Natural killer cell treated with Interleukin-12 subunit alpha and Interleukin-12 subunit beta and Interleukin-15 and Interleukin-18, amount 100 ng/mL, for 72 hours (primary cell): ENCODE measurements around the gene GNA14. TPM values are rescaled to one million over a fixed set of nuclear protein-coding genes. Genes with fewer than 3 reads are reported as not detected.
"Not testable (repeated sequence)": the region's sequence is repeated elsewhere in the genome, so short reads cannot be mapped to it uniquely, and the experiment has no call there.

ENCODE experiments used
- ATAC-seq, 2 donors: fragments of 150-1000 bp; cut with Tn5 transposase in 1 of 2; sonication (Bioruptor Pico), chemical (Tn5 transposase) in 1 of 2; 2 replicates each; pipeline ENCODE4 v1.10.0; 2021
- DNase-seq: peaks from one replicate; pipeline ENCODE4 v3.0.0; 2022; ENCODE audit warnings: low spot score
- H3K27ac Mint-ChIP-seq, 2 donors: 1 replicate in 1 of 2; 2 replicates in 1 of 2; pipeline ENCODE4 v1.8.0; 2022; ENCODE audit warnings: mixed read lengths in 2 of 2, mild to moderate bottlenecking in 1 of 2, moderate library complexity in 1 of 2
- H3K27me3 Mint-ChIP-seq, 2 donors: 1 replicate in 1 of 2; 2 replicates in 1 of 2; pipeline ENCODE4 v1.8.0; 2022; ENCODE audit warnings: mixed read lengths in 2 of 2
- H3K36me3 Mint-ChIP-seq: one replicate; pipeline ENCODE4 v1.8.0; 2022; ENCODE audit warnings: mixed read lengths
- H3K4me1 Mint-ChIP-seq, 2 donors: 1 replicate in 1 of 2; 2 replicates in 1 of 2; pipeline ENCODE4 v1.8.0; 2022; ENCODE audit warnings: low read depth in 2 of 2, mixed read lengths in 2 of 2, mild to moderate bottlenecking in 1 of 2
- H3K4me3 Mint-ChIP-seq: one replicate; pipeline ENCODE4 v1.8.0; 2022; ENCODE audit warnings: mixed read lengths
- H3K9me3 Mint-ChIP-seq: 2 replicates; pipeline ENCODE4 v1.8.0; 2022; ENCODE audit warnings: mixed read lengths
- total RNA-seq, 2 donors: library from RNA; stranded (reverse); gene quantifications; one replicate each; pipeline ENCODE4 v1.2.3, GENCODE V29; 2022

GNA14 gene
- total RNA-seq, 2 donors from 2014 or later: 0.45 TPM; not detected in 1

- H3K9me3 Mint-ChIP-seq: no peaks in the 10 kb centered on the region
- no peaks in the 10 kb centered on the region for H3K4me1 Mint-ChIP-seq
- H3K4me3 Mint-ChIP-seq: no peak overlapping the region
- peaks cover 2 to 25% of the 10 kb centered on the region in 2 donors for H3K27me3 Mint-ChIP-seq
- no peak overlapping the region for H3K27ac Mint-ChIP-seq
- DNase-seq: no peak
- H3K36me3 Mint-ChIP-seq: no peaks in the 10 kb centered on the region
- ATAC-seq: no peak
These were observed 150.6 kb downstream of the GNA14 start for GRCh38 chr9:77497322-77498198.

GRCh38 chr9:77495834-77496671 is 152.1 kb downstream of the GNA14 start:
- Mint-ChIP-seq H3K36me3 (no peaks in the 10 kb centered on the region), H3K27ac (no peak overlapping the region), H3K27me3 (peaks cover 2 to 25% of the 10 kb centered on the region in 2 donors), H3K9me3 (no peaks in the 10 kb centered on the region), H3K4me3 (no peak overlapping the region), H3K4me1 (no peaks in the 10 kb centered on the region)
- ATAC-seq (no peak), DNase-seq (no peak)

- not testable (repeated sequence) for H3K9me3 Mint-ChIP-seq, ATAC-seq, H3K27ac Mint-ChIP-seq, H3K4me3 Mint-ChIP-seq, H3K36me3 Mint-ChIP-seq, DNase-seq
- H3K27me3 Mint-ChIP-seq: peaks cover 8 to 29% of the 10 kb centered on the region in 2 donors
- H3K4me1 Mint-ChIP-seq: peaks cover 9 to 13% of the 10 kb centered on the region in 2 donors
These were observed 157.8 kb downstream of the GNA14 start for GRCh38 chr9:77490279-77490678.

- not testable (repeated sequence) for ATAC-seq, H3K36me3 Mint-ChIP-seq, DNase-seq, H3K27ac Mint-ChIP-seq, H3K9me3 Mint-ChIP-seq
- Mint-ChIP-seq H3K4me1 (peaks cover 9 to 13% of the 10 kb centered on the region in 2 donors), H3K4me3 (peak overlapping the region; percentile 52), H3K27me3 (peaks cover 8 to 27% of the 10 kb centered on the region in 2 donors)
These were observed 158.5 kb downstream of the GNA14 start for GRCh38 chr9:77489405-77490163.

- no peak overlapping the region for H3K27ac Mint-ChIP-seq
- peaks cover 9 to 13% of the 10 kb centered on the region in 2 donors for H3K4me1 Mint-ChIP-seq
- H3K27me3 Mint-ChIP-seq: peaks cover 11 to 27% of the 10 kb centered on the region in 2 donors
- no peaks in the 10 kb centered on the region for H3K9me3 Mint-ChIP-seq
- H3K36me3 Mint-ChIP-seq: peaks cover 5% of the 10 kb centered on the region
- DNase-seq (no peak), ATAC-seq (no peak)
- peak overlapping the region; percentile 52 for H3K4me3 Mint-ChIP-seq
These were observed 159.5 kb downstream of the GNA14 start for GRCh38 chr9:77488439-77489126.

- Mint-ChIP-seq H3K27ac (no peak overlapping the region), H3K9me3 (no peaks in the 10 kb centered on the region), H3K36me3 (peaks cover 11% of the 10 kb centered on the region), H3K4me1 (peaks cover 9 to 13% of the 10 kb centered on the region in 2 donors), H3K4me3 (no peak overlapping the region), H3K27me3 (peaks cover 14 to 35% of the 10 kb centered on the region in 2 donors)
- no peak for ATAC-seq
- DNase-seq: no peak
These were observed 161.2 kb downstream of the GNA14 start for GRCh38 chr9:77486968-77487367.

- Mint-ChIP-seq H3K27me3 (peaks cover 16 to 40% of the 10 kb centered on the region in 2 donors), H3K9me3 (no peaks in the 10 kb centered on the region), H3K36me3 (peaks cover 11% of the 10 kb centered on the region), H3K27ac (no peak overlapping the region), H3K4me1 (peaks cover 9 to 13% of the 10 kb centered on the region in 2 donors), H3K4me3 (no peak overlapping the region)
- no peak for DNase-seq
- no peak for ATAC-seq
These were observed 161.7 kb downstream of the GNA14 start for GRCh38 chr9:77486463-77486862.

GRCh38 chr9:77475641-77476473 is 172.3 kb downstream of the GNA14 start:
- Mint-ChIP-seq H3K4me3 (peak overlapping the region; percentile 78), H3K4me1 (peaks cover 16 to 25% of the 10 kb centered on the region in 2 donors), H3K36me3 (peaks cover 5% of the 10 kb centered on the region), H3K9me3 (no peaks in the 10 kb centered on the region), H3K27me3 (no peaks in the 10 kb centered on the region), H3K27ac (peak overlapping the region; percentile 84 to 89)
- DNase-seq: no peak
- peak; percentile 85 to 98 for ATAC-seq

GRCh38 chr9:77474936-77475335 is 173.2 kb downstream of the GNA14 start:
- no peak for DNase-seq
- peak overlapping the region in 1 of 2 donors; percentile 89 for H3K27ac Mint-ChIP-seq
- H3K27me3 Mint-ChIP-seq: no peaks in the 10 kb centered on the region
- ATAC-seq: no peak
- H3K4me1 Mint-ChIP-seq: peaks cover 16 to 25% of the 10 kb centered on the region in 2 donors
- H3K36me3 Mint-ChIP-seq: peaks cover 5% of the 10 kb centered on the region
- peak overlapping the region; percentile 20 for H3K4me3 Mint-ChIP-seq
- no peaks in the 10 kb centered on the region for H3K9me3 Mint-ChIP-seq

- H3K36me3 Mint-ChIP-seq: peaks cover 5% of the 10 kb centered on the region
- H3K27ac Mint-ChIP-seq: no peak overlapping the region
- H3K27me3 Mint-ChIP-seq: peaks cover 0 to 6% of the 10 kb centered on the region in 2 donors
- no peak overlapping the region for H3K4me3 Mint-ChIP-seq
- ATAC-seq (no peak), DNase-seq (no peak)
- H3K9me3 Mint-ChIP-seq: no peaks in the 10 kb centered on the region
- H3K4me1 Mint-ChIP-seq: peaks cover 16 to 25% of the 10 kb centered on the region in 2 donors
These were observed 175.5 kb downstream of the GNA14 start for GRCh38 chr9:77472646-77473045.

- H3K27ac Mint-ChIP-seq: no peak overlapping the region
- ATAC-seq: no peak
- peaks cover 5% of the 10 kb centered on the region for H3K36me3 Mint-ChIP-seq
- H3K27me3 Mint-ChIP-seq: peaks cover 0 to 7% of the 10 kb centered on the region in 2 donors
- no peak for DNase-seq
- H3K4me1 Mint-ChIP-seq: peaks cover 14% of the 10 kb centered on the region in 2 donors
- H3K4me3 Mint-ChIP-seq: no peak overlapping the region
- H3K9me3 Mint-ChIP-seq: no peaks in the 10 kb centered on the region
These were observed 176.6 kb downstream of the GNA14 start for GRCh38 chr9:77471572-77471971.

- Mint-ChIP-seq H3K9me3 (no peaks in the 10 kb centered on the region), H3K36me3 (peaks cover 5% of the 10 kb centered on the region), H3K4me3 (no peak overlapping the region), H3K27ac (no peak overlapping the region), H3K27me3 (peaks cover 7 to 12% of the 10 kb centered on the region in 2 donors), H3K4me1 (no peaks in the 10 kb centered on the region)
- no peak for DNase-seq
- ATAC-seq: no peak
These were observed 178.4 kb downstream of the GNA14 start for GRCh38 chr9:77469515-77470231.
